K562 (cell line): ENCODE measurements around the gene AREL1. TPM values are rescaled to one million over a fixed set of nuclear protein-coding genes. Genes with fewer than 3 reads are reported as not detected.

Experiments
- CBFA2T2 ChIP-seq: fragments of 450-650 bp; conservative IDR thresholded peaks from 2 replicates; pipeline ENCODE4 v1.6.1; 2017; ENCODE audit warnings: mild to moderate bottlenecking
- CBX5 ChIP-seq: IDR thresholded peaks from 2 replicates; pipeline ENCODE4 v1.6.1; 2014; ENCODE audit warnings: low read depth, borderline replicate concordance
- EP300 ChIP-seq: IDR thresholded peaks from 2 replicates; pipeline ENCODE4 v1.6.1; 2012; ENCODE audit warnings: low read length, improper control_type of control experiment
- ESRRA ChIP-seq: fragments of 450-650 bp; IDR thresholded peaks from 2 replicates; pipeline ENCODE4 v1.6.1; 2014; ENCODE audit warnings: low read depth, mild to moderate bottlenecking, moderate library complexity, borderline replicate concordance
- ETV5 ChIP-seq: sonication (generic); formaldehyde crosslinking; IDR thresholded peaks from 2 replicates; pipeline ENCODE4 v1.4.0; 2020; ENCODE audit warnings: low read depth, mild to moderate bottlenecking, missing genetic modification reagents
- NFE2 ChIP-seq: IDR thresholded peaks from 2 replicates; pipeline ENCODE4 v1.6.1; 2014; ENCODE audit warnings: antibody characterized with exemption, low read depth
- PHF21A ChIP-seq: fragments of 450-650 bp; IDR thresholded peaks from 2 replicates; pipeline ENCODE4 v1.6.1; 2017; ENCODE audit warnings: low read depth, borderline replicate concordance
- POLR2AphosphoS2 ChIP-seq: IDR thresholded peaks from 2 replicates; pipeline ENCODE4 v1.6.1; 2012; ENCODE audit warnings: low read length, improper control_type of control experiment
- POLR2AphosphoS5 ChIP-seq: IDR thresholded peaks from 2 replicates; pipeline ENCODE4 v1.6.1; 2011; ENCODE audit warnings: mild to moderate bottlenecking, low read depth, low read length, moderate library complexity; ENCODE audit not compliant: control insufficient read depth, insufficient read depth
- U2AF1 ChIP-seq: fragments of 200-400 bp; formaldehyde crosslinking; optimal IDR thresholded peaks from 2 replicates; pipeline ENCODE3; 2017; ENCODE audit warnings: mild to moderate bottlenecking, low read depth, low read length, moderate library complexity
- ZNF3 ChIP-seq: fragments of 250-450 bp; sonication (Bioruptor Pico); IDR thresholded peaks from 2 replicates; pipeline ENCODE4 v1.5.0; 2021; ENCODE audit warnings: mild to moderate bottlenecking, moderate library complexity
- ZNF551 ChIP-seq: fragments of 250-450 bp; sonication (Bioruptor Pico); IDR thresholded peaks from 2 replicates; pipeline ENCODE4 v1.5.0; 2021; ENCODE audit warnings: mild to moderate bottlenecking, moderate library complexity
- polyA plus RNA-seq, 8 experiments: library from polyadenylated mRNA; depleted of rRNA in 4 of 8; stranded (reverse) in 5 of 8; unstranded in 3 of 8; fragments of >200 nt; fragmentation: Nextera tagmentation in 2 of 8; fragmentation: Illumina TruSeq in 1 of 8; extraction: Ambion mirVana in 2 of 8; extraction: Trizol in 1 of 8; gene quantifications; 2 replicates each; pipeline versions ENCODE4 v1.2.1 to v1.2.3, GENCODE V29; 2011 to 2014; ENCODE audit warnings: inconsistent platforms in 1 of 8, missing spikeins in 1 of 8
- total RNA-seq, 7 experiments: library from RNA; depleted of rRNA in 6 of 7; stranded (reverse); fragments of >200 nt in 6 of 7; fragmentation: Illumina TruSeq in 2 of 7; extraction: Trizol in 2 of 7; gene quantifications; 2 replicates each; pipeline versions ENCODE4 v1.2.1 to v1.2.3, GENCODE V29; 2011 to 2021; ENCODE audit warnings: low replicate concordance in 1 of 7
- TF ChIP-seq, protein P1 (sequence below): fragments of 250-450 bp; sonication (Bioruptor Pico); IDR thresholded peaks from 2 replicates; pipeline ENCODE4 v1.5.0; 2020; ENCODE audit warnings: mild to moderate bottlenecking, borderline replicate concordance
- TF ChIP-seq, protein P2 (sequence below): IDR thresholded peaks from 2 replicates; pipeline ENCODE4 v1.6.1; 2014; ENCODE audit warnings: antibody characterized with exemption
- TF ChIP-seq, protein P3 (sequence below): fragments of 450-650 bp; IDR thresholded peaks from 2 replicates; pipeline ENCODE4 v1.6.1; 2016; ENCODE audit warnings: mild to moderate bottlenecking
- TF ChIP-seq, protein P4 (sequence below): sonication (generic); formaldehyde crosslinking; IDR thresholded peaks from 2 replicates; pipeline ENCODE4 v1.8.1; 2023; ENCODE audit warnings: mild to moderate bottlenecking, missing genetic modification reagents
- TF ChIP-seq, protein P5 (sequence below): fragments of 250-450 bp; sonication (Bioruptor Pico); IDR thresholded peaks from 2 replicates; pipeline ENCODE4 v1.8.0; 2021; ENCODE audit warnings: borderline replicate concordance, mild to moderate bottlenecking, moderate library complexity; ENCODE audit not compliant: poor library complexity, severe bottlenecking
- TF ChIP-seq, protein P6 (sequence below): fragments of 250-450 bp; sonication (Bioruptor Pico); IDR thresholded peaks from 2 replicates; pipeline ENCODE4 v1.4.0; 2020; ENCODE audit warnings: mild to moderate bottlenecking, moderate library complexity, borderline replicate concordance

The AREL1 gene
- total and polyA plus RNA-seq, 9 of the 15 experiments (the other 6 are each of a cell fraction or from before 2014, with no cell fraction given) = 6.0 to 24.8 (median 16.6) TPM

DNA sequence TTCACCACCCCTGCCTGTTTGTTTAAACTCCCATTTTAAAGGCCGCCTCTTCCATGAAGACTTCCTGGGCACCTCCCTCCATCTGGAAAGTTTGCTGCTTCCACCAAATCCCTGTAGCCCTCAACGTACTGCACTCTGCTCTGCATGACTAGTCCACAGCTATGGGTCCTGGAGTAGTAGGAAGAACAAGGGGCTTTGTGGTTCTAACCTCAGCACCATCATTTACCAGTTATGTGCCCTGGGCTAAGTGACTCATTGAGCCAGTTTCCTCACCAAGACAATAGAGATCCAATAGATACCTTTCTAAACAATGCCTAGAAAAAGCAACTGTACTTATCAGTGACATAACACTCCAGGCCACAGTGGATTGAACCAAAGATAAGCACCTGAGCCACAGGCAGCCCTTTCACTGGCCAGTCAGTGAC, 92.4 kb downstream of the AREL1 start (continued):
- TF ChIP-seq, protein P1, sequence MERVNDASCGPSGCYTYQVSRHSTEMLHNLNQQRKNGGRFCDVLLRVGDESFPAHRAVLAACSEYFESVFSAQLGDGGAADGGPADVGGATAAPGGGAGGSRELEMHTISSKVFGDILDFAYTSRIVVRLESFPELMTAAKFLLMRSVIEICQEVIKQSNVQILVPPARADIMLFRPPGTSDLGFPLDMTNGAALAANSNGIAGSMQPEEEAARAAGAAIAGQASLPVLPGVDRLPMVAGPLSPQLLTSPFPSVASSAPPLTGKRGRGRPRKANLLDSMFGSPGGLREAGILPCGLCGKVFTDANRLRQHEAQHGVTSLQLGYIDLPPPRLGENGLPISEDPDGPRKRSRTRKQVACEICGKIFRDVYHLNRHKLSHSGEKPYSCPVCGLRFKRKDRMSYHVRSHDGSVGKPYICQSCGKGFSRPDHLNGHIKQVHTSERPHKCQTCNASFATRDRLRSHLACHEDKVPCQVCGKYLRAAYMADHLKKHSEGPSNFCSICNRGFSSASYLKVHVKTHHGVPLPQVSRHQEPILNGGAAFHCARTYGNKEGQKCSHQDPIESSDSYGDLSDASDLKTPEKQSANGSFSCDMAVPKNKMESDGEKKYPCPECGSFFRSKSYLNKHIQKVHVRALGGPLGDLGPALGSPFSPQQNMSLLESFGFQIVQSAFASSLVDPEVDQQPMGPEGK (CRISPR knock-in tag) = no peak
- TF ChIP-seq EP300 = peak; percentile 67
- no peak for TF ChIP-seq NFE2
- TF ChIP-seq CBX5 = no peak
- no peak for TF ChIP-seq ETV5 (CRISPR knock-in tag)
- TF ChIP-seq ZNF3 (CRISPR knock-in tag) = no peak
- TF ChIP-seq CBFA2T2 = peak; percentile 70
- TF ChIP-seq, protein P2, sequence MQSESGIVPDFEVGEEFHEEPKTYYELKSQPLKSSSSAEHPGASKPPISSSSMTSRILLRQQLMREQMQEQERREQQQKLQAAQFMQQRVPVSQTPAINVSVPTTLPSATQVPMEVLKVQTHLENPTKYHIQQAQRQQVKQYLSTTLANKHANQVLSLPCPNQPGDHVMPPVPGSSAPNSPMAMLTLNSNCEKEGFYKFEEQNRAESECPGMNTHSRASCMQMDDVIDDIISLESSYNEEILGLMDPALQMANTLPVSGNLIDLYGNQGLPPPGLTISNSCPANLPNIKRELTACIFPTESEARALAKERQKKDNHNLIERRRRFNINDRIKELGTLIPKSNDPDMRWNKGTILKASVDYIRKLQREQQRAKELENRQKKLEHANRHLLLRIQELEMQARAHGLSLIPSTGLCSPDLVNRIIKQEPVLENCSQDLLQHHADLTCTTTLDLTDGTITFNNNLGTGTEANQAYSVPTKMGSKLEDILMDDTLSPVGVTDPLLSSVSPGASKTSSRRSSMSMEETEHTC = no peak
- TF ChIP-seq, protein P3, sequence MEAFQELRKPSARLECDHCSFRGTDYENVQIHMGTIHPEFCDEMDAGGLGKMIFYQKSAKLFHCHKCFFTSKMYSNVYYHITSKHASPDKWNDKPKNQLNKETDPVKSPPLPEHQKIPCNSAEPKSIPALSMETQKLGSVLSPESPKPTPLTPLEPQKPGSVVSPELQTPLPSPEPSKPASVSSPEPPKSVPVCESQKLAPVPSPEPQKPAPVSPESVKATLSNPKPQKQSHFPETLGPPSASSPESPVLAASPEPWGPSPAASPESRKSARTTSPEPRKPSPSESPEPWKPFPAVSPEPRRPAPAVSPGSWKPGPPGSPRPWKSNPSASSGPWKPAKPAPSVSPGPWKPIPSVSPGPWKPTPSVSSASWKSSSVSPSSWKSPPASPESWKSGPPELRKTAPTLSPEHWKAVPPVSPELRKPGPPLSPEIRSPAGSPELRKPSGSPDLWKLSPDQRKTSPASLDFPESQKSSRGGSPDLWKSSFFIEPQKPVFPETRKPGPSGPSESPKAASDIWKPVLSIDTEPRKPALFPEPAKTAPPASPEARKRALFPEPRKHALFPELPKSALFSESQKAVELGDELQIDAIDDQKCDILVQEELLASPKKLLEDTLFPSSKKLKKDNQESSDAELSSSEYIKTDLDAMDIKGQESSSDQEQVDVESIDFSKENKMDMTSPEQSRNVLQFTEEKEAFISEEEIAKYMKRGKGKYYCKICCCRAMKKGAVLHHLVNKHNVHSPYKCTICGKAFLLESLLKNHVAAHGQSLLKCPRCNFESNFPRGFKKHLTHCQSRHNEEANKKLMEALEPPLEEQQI = peak; percentile 69; the same call in 1 of the 2 replicates
- TF ChIP-seq ZNF551 (CRISPR knock-in tag) = no peak
- TF ChIP-seq U2AF1 = no peak
- TF ChIP-seq, protein P4, sequence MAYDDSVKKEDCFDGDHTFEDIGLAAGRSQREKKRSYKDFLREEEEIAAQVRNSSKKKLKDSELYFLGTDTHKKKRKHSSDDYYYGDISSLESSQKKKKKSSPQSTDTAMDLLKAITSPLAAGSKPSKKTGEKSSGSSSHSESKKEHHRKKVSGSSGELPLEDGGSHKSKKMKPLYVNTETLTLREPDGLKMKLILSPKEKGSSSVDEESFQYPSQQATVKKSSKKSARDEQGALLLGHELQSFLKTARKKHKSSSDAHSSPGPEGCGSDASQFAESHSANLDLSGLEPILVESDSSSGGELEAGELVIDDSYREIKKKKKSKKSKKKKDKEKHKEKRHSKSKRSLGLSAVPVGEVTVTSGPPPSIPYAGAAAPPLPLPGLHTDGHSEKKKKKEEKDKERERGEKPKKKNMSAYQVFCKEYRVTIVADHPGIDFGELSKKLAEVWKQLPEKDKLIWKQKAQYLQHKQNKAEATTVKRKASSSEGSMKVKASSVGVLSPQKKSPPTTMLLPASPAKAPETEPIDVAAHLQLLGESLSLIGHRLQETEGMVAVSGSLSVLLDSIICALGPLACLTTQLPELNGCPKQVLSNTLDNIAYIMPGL (CRISPR knock-in tag) = no peak
- TF ChIP-seq ESRRA = peak; percentile 65; the same call in 1 of the 2 replicates
- TF ChIP-seq, protein P5, sequence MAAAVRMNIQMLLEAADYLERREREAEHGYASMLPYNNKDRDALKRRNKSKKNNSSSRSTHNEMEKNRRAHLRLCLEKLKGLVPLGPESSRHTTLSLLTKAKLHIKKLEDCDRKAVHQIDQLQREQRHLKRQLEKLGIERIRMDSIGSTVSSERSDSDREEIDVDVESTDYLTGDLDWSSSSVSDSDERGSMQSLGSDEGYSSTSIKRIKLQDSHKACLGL (CRISPR knock-in tag) = no peak
- no peak for TF ChIP-seq POLR2AphosphoS2
- TF ChIP-seq POLR2AphosphoS5 = no peak
- TF ChIP-seq, protein P6, sequence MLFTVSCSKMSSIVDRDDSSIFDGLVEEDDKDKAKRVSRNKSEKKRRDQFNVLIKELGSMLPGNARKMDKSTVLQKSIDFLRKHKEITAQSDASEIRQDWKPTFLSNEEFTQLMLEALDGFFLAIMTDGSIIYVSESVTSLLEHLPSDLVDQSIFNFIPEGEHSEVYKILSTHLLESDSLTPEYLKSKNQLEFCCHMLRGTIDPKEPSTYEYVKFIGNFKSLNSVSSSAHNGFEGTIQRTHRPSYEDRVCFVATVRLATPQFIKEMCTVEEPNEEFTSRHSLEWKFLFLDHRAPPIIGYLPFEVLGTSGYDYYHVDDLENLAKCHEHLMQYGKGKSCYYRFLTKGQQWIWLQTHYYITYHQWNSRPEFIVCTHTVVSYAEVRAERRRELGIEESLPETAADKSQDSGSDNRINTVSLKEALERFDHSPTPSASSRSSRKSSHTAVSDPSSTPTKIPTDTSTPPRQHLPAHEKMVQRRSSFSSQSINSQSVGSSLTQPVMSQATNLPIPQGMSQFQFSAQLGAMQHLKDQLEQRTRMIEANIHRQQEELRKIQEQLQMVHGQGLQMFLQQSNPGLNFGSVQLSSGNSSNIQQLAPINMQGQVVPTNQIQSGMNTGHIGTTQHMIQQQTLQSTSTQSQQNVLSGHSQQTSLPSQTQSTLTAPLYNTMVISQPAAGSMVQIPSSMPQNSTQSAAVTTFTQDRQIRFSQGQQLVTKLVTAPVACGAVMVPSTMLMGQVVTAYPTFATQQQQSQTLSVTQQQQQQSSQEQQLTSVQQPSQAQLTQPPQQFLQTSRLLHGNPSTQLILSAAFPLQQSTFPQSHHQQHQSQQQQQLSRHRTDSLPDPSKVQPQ (CRISPR knock-in tag) = no peak
- TF ChIP-seq PHF21A = no peak
